CD4-positive, alpha-beta T cell treated with Interleukin-4 for 1 hour (primary cell): ENCODE results near the gene GSTM2.

ENCODE experiments used
- DNase-seq, 2 donors: peaks; one replicate each; pipeline ENCODE4 v3.0.0-alpha.2; 2020 to 2022

The GSTM2 gene

DNA sequence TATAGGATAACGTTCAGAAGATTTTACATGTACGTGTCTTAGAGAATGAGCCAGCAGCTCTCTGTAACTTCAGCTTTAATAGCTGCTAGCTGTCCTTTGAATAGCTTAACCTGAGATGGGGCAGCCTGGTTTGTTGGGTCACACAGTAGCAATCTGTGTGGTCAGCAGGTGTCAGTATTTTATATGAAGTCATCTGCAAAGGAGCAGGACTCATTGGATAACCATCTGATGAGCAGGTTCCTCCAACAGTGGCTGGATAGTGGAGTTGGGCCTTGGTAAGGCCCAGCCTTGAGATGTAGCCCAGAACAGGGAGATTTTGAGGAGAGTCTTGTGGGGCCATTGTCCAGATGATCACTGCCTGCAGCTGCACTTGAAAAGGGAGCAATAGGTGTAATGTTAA, 50.6 kb downstream of the GSTM2 start:
- no peak for DNase-seq

DNA sequence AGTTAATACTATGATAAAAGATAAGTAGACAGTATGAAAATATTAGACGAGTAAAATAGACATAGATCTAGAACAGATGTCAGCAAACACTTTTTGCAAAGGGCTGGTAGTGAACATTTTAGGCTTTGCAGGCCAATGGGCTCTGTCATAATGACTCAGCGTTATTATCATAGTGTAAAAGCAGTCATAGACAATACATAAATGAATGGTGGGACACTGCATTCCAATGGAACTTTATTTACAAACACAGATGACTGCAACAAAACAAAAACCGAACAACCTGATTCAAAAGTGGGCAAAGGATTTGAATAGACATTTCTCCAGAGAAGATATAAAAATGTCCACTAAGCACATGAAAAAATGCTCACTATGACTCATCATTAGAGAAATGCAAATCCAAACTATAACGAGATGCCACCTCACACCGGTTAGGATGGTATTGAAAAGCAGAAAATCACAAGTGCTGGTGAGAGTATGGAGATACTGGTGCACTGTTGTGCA, 51.5 kb downstream of the GSTM2 start:
- no peak for DNase-seq

DNA sequence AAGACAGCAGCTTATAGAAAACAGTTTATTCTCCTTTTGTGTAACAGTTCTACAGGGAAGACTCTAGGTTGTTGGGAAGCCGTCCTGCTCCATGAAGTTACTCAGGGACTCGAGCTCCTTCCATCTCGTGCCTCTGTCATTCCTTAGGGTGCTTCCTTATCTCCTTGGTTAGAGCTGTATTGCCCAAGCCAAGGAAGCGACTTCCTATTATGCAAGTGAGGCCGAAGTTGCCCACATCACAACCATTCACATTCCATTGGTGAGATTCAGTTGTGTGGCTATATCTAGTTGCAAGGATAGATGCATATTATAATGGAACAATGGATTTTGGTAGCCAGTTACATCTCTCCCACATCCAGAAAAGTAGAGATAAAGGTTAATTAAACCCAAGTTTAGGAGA, 53.2 kb downstream of the GSTM2 start:
- no peak for DNase-seq

DNA sequence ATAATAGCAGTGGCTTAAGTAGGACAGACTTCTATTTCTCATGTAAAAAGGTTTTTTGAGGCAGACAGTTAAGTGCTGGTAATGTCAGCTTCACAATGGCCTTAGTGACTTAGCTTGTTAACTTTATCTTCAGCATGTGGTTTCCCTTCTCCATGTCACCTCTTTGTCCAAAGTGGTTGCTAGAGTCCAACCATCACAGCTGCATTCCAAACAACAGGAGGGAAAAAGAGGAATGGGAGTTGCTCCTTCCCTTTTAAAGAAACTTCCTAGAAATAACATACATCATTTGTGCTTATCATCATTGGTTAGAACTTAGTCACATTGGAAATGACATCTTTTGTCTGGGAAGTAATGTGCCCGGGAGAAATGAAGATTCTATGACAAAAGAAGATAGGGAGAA, 54.1 kb downstream of the GSTM2 start:
- DNase-seq: no peak

DNA sequence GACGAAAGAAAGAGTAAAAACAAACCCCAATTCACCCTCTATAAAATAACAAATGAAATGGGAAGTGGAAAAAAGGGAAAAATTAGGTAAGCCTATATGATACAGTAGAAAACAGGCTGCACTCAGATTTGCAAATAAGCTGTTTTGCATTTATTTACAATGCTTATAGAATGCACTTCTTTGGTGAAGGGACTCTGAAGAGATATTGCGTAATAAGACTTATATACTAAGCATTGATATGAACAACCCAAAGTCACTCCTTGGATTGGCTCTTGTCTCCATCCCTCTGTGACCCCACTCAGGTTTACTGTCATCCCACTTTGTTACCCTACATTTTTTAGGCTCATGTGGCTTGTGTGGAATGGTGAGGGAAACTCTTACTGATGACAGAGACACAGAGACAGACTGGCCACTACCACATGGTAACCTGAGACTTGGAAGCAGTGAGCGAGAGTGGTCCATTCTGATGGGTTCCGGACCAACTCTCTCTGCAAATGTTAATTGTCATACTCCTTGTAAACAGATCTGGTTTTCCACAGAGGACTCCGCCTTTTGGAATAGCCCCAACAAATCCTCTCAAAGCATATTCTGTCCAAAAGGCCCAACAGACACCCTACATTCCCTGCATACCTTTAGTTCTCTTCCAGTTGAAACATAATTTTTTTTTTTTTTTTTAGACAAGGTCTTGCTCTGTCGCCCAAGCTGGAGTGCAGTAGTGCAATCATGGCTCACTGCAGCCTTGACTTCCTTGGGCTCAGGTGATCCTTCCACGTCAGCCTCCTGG, 55.2 kb downstream of the GSTM2 start:
- no peak for DNase-seq
